Measurements from ENCODE around the gene APOF. TPM values are rescaled to one million over a fixed set of nuclear protein-coding genes. Genes with fewer than 3 reads are reported as not detected.

The APOF gene, protein sequence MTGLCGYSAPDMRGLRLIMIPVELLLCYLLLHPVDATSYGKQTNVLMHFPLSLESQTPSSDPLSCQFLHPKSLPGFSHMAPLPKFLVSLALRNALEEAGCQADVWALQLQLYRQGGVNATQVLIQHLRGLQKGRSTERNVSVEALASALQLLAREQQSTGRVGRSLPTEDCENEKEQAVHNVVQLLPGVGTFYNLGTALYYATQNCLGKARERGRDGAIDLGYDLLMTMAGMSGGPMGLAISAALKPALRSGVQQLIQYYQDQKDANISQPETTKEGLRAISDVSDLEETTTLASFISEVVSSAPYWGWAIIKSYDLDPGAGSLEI
- total RNA-seq: not detected in 2 replicates

GRCh38 chr12:56362130-56363059, at the start of gene APOF:
TSS of gene APOF (minus strand) at chr12:56362857. CDS start at chr12:56362745, 112 bp downstream.

GRCh38 chr12:56359851-56360767, 2.5 kb downstream of the APOF start, which contains the start of gene STAT2:
TSS of gene STAT2 (minus strand) at chr12:56360107. CDS start at chr12:56356571, 3,536 bp downstream.

GRCh38 chr12:56338308-56339157, 24.1 kb downstream of the APOF start, which contains the start of gene IL23A:
TSS of gene IL23A (plus strand) at chr12:56338884. CDS start at chr12:56339045, 161 bp downstream.

DNA sequence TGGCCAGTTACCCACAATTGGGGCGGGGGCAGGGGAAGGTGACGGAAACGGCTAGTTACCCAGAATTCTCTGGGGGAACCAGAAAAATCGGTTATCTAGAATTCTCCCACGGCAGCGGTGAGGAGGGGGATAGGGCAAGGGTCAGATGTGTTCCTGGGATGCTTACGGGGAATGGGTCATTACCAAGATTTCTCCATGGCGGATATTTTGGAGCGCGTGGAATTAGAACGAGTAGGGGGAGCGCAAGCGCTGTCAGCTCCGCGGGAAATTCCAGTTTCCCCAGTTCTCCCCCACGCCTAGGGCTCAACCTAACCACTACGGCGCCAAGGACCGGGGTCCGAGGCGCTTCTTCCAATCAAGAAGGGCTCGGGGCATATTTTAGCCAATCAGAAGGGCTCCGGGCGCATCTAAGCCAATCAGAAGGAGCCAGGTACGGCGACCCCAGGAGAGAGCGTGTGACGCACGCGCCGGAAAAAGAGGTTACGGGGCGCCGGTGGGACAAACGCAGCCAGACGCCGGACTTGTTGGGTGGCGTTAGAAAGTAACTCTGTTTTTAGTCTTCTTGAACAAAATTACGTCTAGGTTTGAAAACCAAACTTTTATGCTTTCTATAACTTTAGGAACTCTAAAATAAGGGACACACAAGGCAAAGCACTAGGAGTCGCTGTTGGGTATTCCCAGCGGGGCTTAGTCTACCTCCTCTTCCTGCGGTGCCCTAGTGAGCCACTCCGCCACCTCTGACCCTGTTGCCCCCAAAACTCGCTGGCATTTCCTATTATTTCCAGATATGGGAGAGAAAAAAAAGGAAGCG, 28.8 kb downstream of the APOF start, which contains the start of gene PAN2:
Gene PAN2, minus strand, starts transcription at position 322 of the 811 bp plus-strand sequence. CDS start 906 bp downstream, outside the sequence.

GRCh38 chr12:56315622-56316473, 46.8 kb downstream of the APOF start, which contains the start of gene CNPY2:
TSS of gene CNPY2 (minus strand) at chr12:56315988. CDS start at chr12:56315217, 771 bp downstream.

Other genes with a start within 250 kb of the APOF start
- 2,930 and 4,402 TPM in 2 replicates for gene RPL41, start 246.2 kb downstream of the APOF start, total RNA-seq
- 2.2 and 2.8 TPM in 2 replicates for gene ZC3H10, start 244.6 kb downstream of the APOF start, total RNA-seq
- gene ESYT1, start 234.6 kb downstream of the APOF start, total RNA-seq: 241 and 358 TPM in 2 replicates
- 39.4 and 40.5 TPM in 2 replicates for gene MYL6B, start 210.3 kb downstream of the APOF start, total RNA-seq
- 400 and 1,602 TPM in 2 replicates for gene MYL6, start 204.5 kb downstream of the APOF start, total RNA-seq
- 17.4 and 18.1 TPM in 2 replicates for gene SMARCC2, start 173.4 kb downstream of the APOF start, total RNA-seq
- gene RNF41, start 140.9 kb downstream of the APOF start, total RNA-seq: 117 and 128 TPM in 2 replicates
- 21.7 and 34.5 TPM in 2 replicates for gene NABP2, start 138.5 kb downstream of the APOF start, total RNA-seq
- not detected in 2 replicates for gene SLC39A5, start 132.8 kb downstream of the APOF start, total RNA-seq
- gene ANKRD52, start 104.5 kb downstream of the APOF start, total RNA-seq: 15.3 and 20.7 TPM in 2 replicates
- 5.5 and 8.2 TPM in 2 replicates for gene COQ10A, start 95.9 kb downstream of the APOF start, total RNA-seq
- gene CS, start 62.5 kb downstream of the APOF start, total RNA-seq: 113 and 157 TPM in 2 replicates
- gene CNPY2, start 46.9 kb downstream of the APOF start, total RNA-seq: 67.6 and 106 TPM in 2 replicates
- 10.1 and 14.7 TPM in 2 replicates for gene PAN2, start 28.9 kb downstream of the APOF start, total RNA-seq
- gene IL23A, start 24.0 kb downstream of the APOF start, total RNA-seq: 16.6 TPM in 1 of 2 replicates, not detected in the other
- 45.6 and 88.7 TPM in 2 replicates for gene STAT2, start 2.8 kb downstream of the APOF start, total RNA-seq
- 3.0 and 3.4 TPM in 2 replicates for gene TIMELESS, start 86.6 kb upstream of the APOF start, total RNA-seq
- not detected in 2 replicates for gene MIP, start 91.8 kb upstream of the APOF start, total RNA-seq
- 0.96 and 1.1 TPM in 2 replicates for gene SPRYD4, start 105.7 kb upstream of the APOF start, total RNA-seq
- 3.1 and 11.3 TPM in 2 replicates for gene GLS2, start 125.3 kb upstream of the APOF start, total RNA-seq
- 16.0 and 17.6 TPM in 2 replicates for gene RBMS2, start 159.0 kb upstream of the APOF start, total RNA-seq